Mesothelial cell of epicardium (in vitro differentiated cells): Measurements from ENCODE around the gene LSM3. TPM values are rescaled to one million over a fixed set of nuclear protein-coding genes. Genes with fewer than 3 reads are reported as not detected.

Source experiments
- DNase-seq, 2 experiments: peaks; one replicate each; pipeline ENCODE4 v3.0.0; 2021; ENCODE audit warnings: low spot score in 2 of 2; ENCODE audit not compliant: unreplicated experiment in 2 of 2
- H3K27ac Mint-ChIP-seq: 2 replicates; pipeline ENCODE4 v1.8.0; 2021; ENCODE audit warnings: mixed read lengths
- H3K27me3 Mint-ChIP-seq: 2 replicates; pipeline ENCODE4 v1.8.0; 2021; ENCODE audit warnings: low read depth, mixed read lengths
- H3K36me3 Mint-ChIP-seq: 2 replicates; pipeline ENCODE4 v1.8.0; 2021; ENCODE audit warnings: mixed read lengths
- H3K4me1 Mint-ChIP-seq: 2 replicates; pipeline ENCODE4 v1.8.0; 2021; ENCODE audit warnings: mixed read lengths
- H3K4me3 Mint-ChIP-seq: 2 replicates; pipeline ENCODE4 v1.8.0; 2021; ENCODE audit warnings: mild to moderate bottlenecking, moderate library complexity, mixed read lengths
- H3K9me3 Mint-ChIP-seq: 2 replicates; pipeline ENCODE4 v1.8.0; 2021; ENCODE audit warnings: mixed read lengths
- total RNA-seq: library from RNA; stranded (reverse); gene quantifications from 3 replicates; pipeline ENCODE4 v1.2.1, GENCODE V29; 2021
- TF ChIP-seq, protein P1 (sequence below): fragments of 200-600 bp; sonication (generic); IDR thresholded peaks from one replicate; pipeline ENCODE4 v1.5.0; 2021; ENCODE audit warnings: antibody characterized with exemption; ENCODE audit not compliant: unreplicated experiment

The LSM3 gene
- total RNA-seq, 1 donor from 2014 or later: 9.6 TPM

DNA sequence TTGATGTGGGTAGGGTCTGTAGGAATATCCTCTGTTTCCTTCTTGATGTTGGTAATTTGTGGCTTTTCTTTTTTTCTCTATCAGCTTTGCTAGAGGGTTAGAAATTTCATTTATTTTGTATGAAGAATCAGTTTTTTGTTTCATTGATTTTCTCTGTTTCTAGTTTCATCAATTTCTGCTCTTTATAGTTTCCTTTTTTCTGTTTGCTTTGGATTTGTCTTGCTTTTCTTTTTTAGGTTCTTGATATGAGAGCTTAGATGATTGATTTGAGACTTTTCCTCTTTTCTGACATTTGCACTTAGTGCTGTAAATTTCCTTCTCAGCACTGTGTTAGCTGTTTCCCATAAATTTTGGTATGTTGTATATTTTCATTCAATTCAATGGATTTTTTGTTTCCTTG, 61.3 kb downstream of the LSM3 start:
- H3K4me3 Mint-ChIP-seq: no peak overlapping the region
- H3K9me3 Mint-ChIP-seq: no peaks in the 10 kb centered on the region
- no peaks in the 10 kb centered on the region for H3K36me3 Mint-ChIP-seq
- peaks cover 10% of the 10 kb centered on the region for H3K4me1 Mint-ChIP-seq
- H3K27me3 Mint-ChIP-seq: peaks cover 2% of the 10 kb centered on the region
- H3K27ac Mint-ChIP-seq: no peak overlapping the region
- DNase-seq: no peak
- TF ChIP-seq, protein P1, sequence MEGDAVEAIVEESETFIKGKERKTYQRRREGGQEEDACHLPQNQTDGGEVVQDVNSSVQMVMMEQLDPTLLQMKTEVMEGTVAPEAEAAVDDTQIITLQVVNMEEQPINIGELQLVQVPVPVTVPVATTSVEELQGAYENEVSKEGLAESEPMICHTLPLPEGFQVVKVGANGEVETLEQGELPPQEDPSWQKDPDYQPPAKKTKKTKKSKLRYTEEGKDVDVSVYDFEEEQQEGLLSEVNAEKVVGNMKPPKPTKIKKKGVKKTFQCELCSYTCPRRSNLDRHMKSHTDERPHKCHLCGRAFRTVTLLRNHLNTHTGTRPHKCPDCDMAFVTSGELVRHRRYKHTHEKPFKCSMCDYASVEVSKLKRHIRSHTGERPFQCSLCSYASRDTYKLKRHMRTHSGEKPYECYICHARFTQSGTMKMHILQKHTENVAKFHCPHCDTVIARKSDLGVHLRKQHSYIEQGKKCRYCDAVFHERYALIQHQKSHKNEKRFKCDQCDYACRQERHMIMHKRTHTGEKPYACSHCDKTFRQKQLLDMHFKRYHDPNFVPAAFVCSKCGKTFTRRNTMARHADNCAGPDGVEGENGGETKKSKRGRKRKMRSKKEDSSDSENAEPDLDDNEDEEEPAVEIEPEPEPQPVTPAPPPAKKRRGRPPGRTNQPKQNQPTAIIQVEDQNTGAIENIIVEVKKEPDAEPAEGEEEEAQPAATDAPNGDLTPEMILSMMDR: no peak

GRCh38 chr3:14240366-14240765, 61.7 kb downstream of the LSM3 start:
- peaks cover 2% of the 10 kb centered on the region for H3K27me3 Mint-ChIP-seq
- H3K27ac Mint-ChIP-seq: no peak overlapping the region
- H3K9me3 Mint-ChIP-seq: no peaks in the 10 kb centered on the region
- no peak for DNase-seq
- H3K36me3 Mint-ChIP-seq: no peaks in the 10 kb centered on the region
- no peak overlapping the region for H3K4me3 Mint-ChIP-seq
- peaks cover 10% of the 10 kb centered on the region for H3K4me1 Mint-ChIP-seq
- TF ChIP-seq, protein P1: no peak

- Mint-ChIP-seq H3K36me3 (no peaks in the 10 kb centered on the region), H3K4me1 (peaks cover 10% of the 10 kb centered on the region), H3K27ac (no peak overlapping the region), H3K9me3 (no peaks in the 10 kb centered on the region), H3K4me3 (no peak overlapping the region), H3K27me3 (peaks cover 2% of the 10 kb centered on the region)
- TF ChIP-seq, protein P1: no peak
- DNase-seq: no peak
Measured at GRCh38 chr3:14241716-14242115, 63.1 kb downstream of the LSM3 start.

DNA sequence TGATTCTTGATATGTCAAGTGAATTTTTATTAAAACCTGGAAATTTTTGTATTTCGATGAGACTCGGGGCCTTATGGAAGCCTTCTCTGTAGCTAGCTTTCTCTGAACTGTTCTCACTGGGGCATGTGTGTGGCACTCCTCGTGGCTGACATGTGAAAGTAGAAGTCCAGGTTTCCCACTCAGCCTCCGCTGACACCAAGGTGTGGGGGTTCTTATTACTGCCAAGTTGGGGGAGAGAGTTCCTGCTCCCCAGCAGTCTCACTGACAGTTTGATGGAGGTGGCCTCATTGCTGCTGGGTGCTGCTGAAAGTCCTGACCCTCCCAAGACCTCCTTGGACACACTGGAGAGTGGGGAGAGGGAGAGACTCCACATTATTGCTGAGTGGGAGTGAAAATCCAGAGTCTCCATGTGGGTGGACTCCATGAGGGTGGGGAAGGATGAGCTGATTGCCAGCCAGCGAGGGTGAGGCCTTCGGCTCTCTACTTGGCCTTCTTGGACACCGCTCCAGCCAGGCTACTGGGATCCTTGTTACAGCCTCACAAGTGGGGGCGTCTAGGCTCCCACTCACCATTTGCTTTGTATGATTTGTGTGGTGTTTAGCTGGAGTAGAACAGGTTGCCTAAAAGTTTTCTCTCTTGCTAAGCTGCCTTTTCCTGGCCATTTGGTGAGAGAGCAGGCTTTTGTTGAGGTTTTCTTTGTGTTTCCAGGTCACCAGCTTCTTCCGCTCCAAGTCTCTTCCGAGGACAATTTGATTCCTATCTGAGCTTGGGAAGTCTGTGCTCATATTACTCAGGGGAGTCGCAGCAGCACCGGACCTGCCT, 64.1 kb downstream of the LSM3 start:
- H3K27me3 Mint-ChIP-seq: peaks cover 2% of the 10 kb centered on the region
- H3K36me3 Mint-ChIP-seq: no peaks in the 10 kb centered on the region
- TF ChIP-seq, protein P1: no peak
- DNase-seq: no peak
- peaks cover 10% of the 10 kb centered on the region for H3K4me1 Mint-ChIP-seq
- H3K4me3 Mint-ChIP-seq: no peak overlapping the region
- no peaks in the 10 kb centered on the region for H3K9me3 Mint-ChIP-seq
- H3K27ac Mint-ChIP-seq: no peak overlapping the region

- H3K27me3 Mint-ChIP-seq: no peaks in the 10 kb centered on the region
- H3K4me3 Mint-ChIP-seq: no peak overlapping the region
- H3K27ac Mint-ChIP-seq: no peak overlapping the region
- no peaks in the 10 kb centered on the region for H3K36me3 Mint-ChIP-seq
- TF ChIP-seq, protein P1: no peak
- H3K9me3 Mint-ChIP-seq: no peaks in the 10 kb centered on the region
- no peak for DNase-seq
- H3K4me1 Mint-ChIP-seq: peaks cover 10% of the 10 kb centered on the region
Measured at GRCh38 chr3:14243782-14244181, 65.2 kb downstream of the LSM3 start.
